ENCODE results near the gene TMEM89. TPM values are rescaled to one million over a fixed set of nuclear protein-coding genes. Genes with fewer than 3 reads are reported as not detected.

The TMEM89 gene
- total RNA-seq, 4 donors from 2014 or later: not detected

DNA sequence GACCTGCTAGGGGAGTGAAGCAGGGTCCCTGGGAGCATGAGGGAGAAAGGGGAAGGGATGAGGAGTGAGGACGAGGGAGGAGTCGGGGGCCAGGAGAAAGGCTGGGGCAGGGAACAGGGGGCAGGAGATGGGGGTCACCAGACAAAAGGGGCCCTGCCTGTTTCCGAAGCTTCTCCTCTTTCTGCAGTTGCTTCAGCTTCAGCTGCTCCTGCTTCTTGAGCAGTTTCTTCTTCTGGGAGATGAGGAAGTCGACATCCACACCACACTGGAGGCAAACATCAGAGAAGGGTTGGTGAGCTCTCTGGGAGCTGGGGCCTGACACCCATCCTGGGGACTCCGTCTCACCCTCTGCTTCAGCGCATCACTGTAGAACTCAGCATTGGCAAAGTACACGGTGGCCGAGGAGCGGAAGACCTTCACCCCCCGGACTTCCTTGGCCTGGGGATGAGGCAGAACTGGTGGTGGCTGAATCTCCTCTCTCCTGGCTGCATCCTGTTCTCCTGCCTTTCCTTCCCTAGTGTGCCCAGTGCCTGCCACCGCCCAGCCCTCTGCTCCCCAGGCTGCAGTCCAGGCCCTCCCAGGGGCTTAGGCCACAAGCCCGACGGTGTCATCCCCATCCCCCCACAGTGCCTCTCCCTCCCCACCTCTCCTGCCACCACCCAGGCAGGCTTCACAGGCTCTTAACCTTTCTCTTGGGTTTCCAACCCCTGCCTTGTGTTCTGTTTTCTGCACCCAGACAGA, 6.9 kb upstream of the TMEM89 start:
- DNase-seq (ENCODE audit: low spot score) (no peak), ATAC-seq (ENCODE audit: low FRiP score) (no peak)
- no peak for TF ChIP-seq CTCF (IDR thresholded peaks at IDR 0.05)

DNA sequence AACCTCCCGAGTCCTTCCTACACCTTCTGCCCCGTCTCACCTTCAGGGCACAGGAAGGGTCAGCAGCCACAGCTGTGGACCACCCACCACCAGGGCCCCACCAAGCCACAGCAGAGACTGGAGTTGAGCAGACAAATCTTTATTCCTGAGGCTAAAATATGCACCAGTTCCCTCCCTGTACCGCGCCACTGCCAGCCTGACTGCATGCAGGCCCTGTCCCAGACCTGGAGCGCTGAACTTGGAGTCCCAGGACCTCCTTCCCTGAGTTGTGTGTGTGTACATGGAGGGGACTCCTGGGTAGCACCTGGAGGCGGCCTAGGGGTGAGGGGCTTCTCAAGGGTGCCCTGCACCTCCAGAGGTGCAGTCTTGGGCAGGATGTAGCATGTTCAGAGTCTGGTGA, 4.0 kb upstream of the TMEM89 start:
- no peak for TF ChIP-seq CTCF (IDR thresholded peaks at IDR 0.05)
- DNase-seq (ENCODE audit: low spot score) (no peak), ATAC-seq (ENCODE audit: low FRiP score) (no peak)

DNA sequence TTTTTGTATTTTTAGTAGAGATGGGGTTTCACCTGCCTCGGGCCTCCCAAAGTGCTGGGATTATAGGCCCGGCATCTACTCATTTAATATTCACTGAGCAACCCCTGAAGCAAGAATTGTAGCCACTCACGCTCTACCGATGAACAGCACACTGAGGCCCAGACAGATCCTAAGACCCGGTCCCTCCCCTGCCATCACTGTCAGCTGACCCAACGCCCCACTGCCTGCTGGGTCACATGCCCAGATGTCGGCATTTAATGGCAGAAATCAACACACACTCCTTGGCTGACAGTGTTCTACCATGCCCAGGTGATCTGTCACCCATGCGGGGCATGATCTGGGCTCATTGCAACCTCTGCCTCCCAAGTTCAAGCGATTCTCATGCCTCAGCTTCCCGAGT, 3.2 kb upstream of the TMEM89 start:
- no peak for TF ChIP-seq CTCF (IDR thresholded peaks at IDR 0.05)
- DNase-seq (ENCODE audit: low spot score) (no peak), ATAC-seq (ENCODE audit: low FRiP score) (no peak)

DNA sequence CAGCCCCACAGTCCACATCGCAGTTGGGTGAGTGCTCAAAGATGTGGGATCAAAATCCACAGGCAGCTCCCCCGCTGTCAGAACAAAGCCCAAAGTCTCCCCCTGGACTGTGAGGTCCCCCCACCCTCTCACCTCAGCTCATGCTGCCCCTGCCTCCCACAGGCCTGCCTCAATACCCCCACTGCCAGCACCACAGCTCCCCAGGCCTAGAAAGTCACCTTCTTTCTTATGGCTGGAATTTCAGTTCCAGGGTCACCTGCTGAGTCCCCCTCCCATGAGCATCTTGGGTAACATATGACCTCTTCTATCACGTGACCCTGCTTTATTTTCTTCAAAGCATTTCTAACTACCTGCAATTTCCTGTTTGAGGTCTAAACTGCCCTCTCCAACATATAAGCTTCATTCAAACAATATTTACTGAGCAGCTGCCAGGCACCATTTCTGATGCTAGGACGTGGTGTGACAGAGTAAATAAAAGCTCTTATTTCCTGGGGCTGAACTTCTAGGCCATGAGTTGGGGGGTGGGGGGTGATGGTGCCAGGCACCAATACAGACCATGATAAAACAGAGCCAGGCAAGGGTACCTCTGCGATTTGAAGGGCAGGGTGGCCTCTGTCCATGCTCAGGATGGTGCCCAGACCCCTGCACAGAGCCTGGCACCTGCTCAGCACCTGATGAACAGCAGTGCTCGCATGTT, 2.4 kb upstream of the TMEM89 start:
- no peak for ATAC-seq (ENCODE audit: low FRiP score)

DNA sequence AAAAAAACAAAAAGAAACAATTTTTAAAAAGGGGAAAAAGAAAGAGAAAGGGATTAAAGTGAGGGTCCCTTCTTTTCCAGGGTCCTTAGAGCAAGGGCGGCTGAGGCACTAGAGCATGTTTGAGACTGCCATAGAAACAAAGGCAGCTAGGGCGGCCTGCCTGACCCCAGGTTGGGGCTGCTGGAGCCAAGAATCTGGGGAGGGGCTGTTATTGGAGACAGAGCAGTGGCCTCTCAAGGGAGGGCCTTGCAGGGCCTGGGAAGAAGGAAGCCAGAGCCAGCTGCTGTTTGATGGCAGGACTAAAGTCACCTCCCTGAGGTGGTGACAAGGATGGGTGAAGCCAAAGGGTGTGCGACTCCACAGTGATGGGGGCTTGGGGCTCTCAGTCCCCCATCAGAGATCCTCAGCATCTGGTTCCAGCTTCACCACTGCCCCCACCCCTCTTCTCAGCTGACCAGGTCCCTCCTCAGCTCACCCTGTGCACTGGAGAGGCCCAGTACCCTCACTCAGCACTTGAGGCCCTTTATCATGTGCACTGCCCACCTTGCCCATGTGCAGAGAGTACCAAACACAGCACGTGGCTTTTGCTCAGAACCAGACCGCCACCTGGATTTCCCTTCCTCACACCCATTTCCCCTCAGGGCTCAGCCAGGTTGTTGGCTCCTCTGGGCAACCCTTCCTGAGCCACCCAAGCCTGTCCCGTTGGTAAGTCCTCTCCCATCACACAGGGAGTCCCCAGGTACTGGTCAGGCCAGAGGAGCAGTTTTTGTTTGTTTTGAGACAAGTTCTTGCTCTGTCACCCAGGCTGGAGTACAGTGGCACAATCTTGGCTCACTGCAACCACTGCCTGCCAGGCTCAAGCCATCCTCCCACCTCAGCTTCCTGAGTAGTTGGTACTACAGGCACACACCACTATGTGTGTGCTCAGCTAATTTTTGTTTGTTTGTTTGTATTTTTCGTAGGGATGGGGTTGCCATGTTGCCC, 1.7 kb downstream of the TMEM89 start:
- no peak for DNase-seq (ENCODE audit: low spot score)
- ATAC-seq (ENCODE audit: low FRiP score): no peak
- TF ChIP-seq CTCF (IDR thresholded peaks at IDR 0.05): no peak

More for the DNA sequence above, 2.4 kb upstream of the TMEM89 start:
- DNase-seq (ENCODE audit: low spot score): no peak
- no peak for TF ChIP-seq CTCF (IDR thresholded peaks at IDR 0.05)

- no peak for ATAC-seq (ENCODE audit: low FRiP score)
- no peak for DNase-seq (ENCODE audit: low spot score)
- TF ChIP-seq CTCF (IDR thresholded peaks at IDR 0.05): no peak
Measured at GRCh38 chr3:48617559-48617958, 4.0 kb downstream of the TMEM89 start.
